Karpas-422 (cell line): Measurements from ENCODE around the gene LETM1. TPM values are rescaled to one million over a fixed set of nuclear protein-coding genes. Genes with fewer than 3 reads are reported as not detected.
A peak's percentile ranks its signal among the peaks of the same experiment; 100 is the strongest.

Experiments used
- DNase-seq: peaks from one replicate; pipeline ENCODE4 v3.0.0-alpha.2; 2015
- H2AFZ ChIP-seq: fragments of 200-600 bp; sonication (generic); 2 replicates; pipeline ENCODE4 v1.6.1; 2014; ENCODE audit warnings: antibody characterized with exemption, low read length, mixed read lengths
- H3K27ac ChIP-seq: fragments of 200-600 bp; sonication (generic); 2 replicates; pipeline ENCODE4 v1.5.1; 2014; ENCODE audit warnings: mild to moderate bottlenecking, low read length, moderate library complexity
- H3K27me3 ChIP-seq: fragments of 200-600 bp; sonication (generic); 2 replicates; pipeline ENCODE4 v1.6.1; 2014; ENCODE audit warnings: low read length, mixed read lengths
- H3K36me3 ChIP-seq: fragments of 200-600 bp; sonication (generic); 2 replicates; pipeline ENCODE4 v1.6.1; 2014; ENCODE audit warnings: low read length, mixed read lengths; ENCODE audit not compliant: insufficient read depth
- H3K4me1 ChIP-seq: fragments of 200-600 bp; sonication (generic); 2 replicates; pipeline ENCODE4 v1.6.1; 2014; ENCODE audit warnings: mild to moderate bottlenecking, low read length, mixed read lengths
- H3K4me2 ChIP-seq: fragments of 200-600 bp; sonication (generic); 2 replicates; pipeline ENCODE4 v1.6.1; 2014; ENCODE audit warnings: low read length, low read depth, mild to moderate bottlenecking; ENCODE audit not compliant: poor library complexity, severe bottlenecking
- H3K4me3 ChIP-seq: fragments of 200-600 bp; sonication (generic); 2 replicates; pipeline ENCODE4 v1.5.1; 2014; ENCODE audit warnings: mild to moderate bottlenecking, antibody characterized with exemption, low read length, mixed read lengths
- H3K79me2 ChIP-seq: fragments of 200-600 bp; sonication (generic); 2 replicates; pipeline ENCODE4 v1.6.1; 2014; ENCODE audit warnings: mild to moderate bottlenecking, low read length, mixed read lengths
- H3K9ac ChIP-seq: fragments of 200-600 bp; sonication (generic); 2 replicates; pipeline ENCODE4 v1.6.0; 2014; ENCODE audit warnings: low read length
- H3K9me2 ChIP-seq: fragments of 200-600 bp; sonication (generic), shearing (Covaris generic); replicated peaks from 2 replicates; pipeline ENCODE4 v1.6.0; 2014; ENCODE audit warnings: mild to moderate bottlenecking, low read length, moderate library complexity; ENCODE audit not compliant: insufficient read depth
- H3K9me3 ChIP-seq: fragments of 300-700, 200-600 bp; sonication (generic); 2 replicates; pipeline ENCODE4 v1.6.1; 2014; ENCODE audit warnings: low read length, mixed read lengths
- H4K20me1 ChIP-seq: fragments of 200-600 bp; sonication (generic); 2 replicates; pipeline ENCODE4 v1.6.1; 2014; ENCODE audit warnings: mild to moderate bottlenecking, antibody characterized with exemption, low read length, low read depth; ENCODE audit not compliant: insufficient read depth
- total RNA-seq: library from RNA; depleted of rRNA; stranded (reverse); fragments of >200 nt; shearing (Covaris generic); gene quantifications from 2 replicates; pipeline ENCODE4 v1.2.3, GENCODE V29; 2014; ENCODE audit warnings: low replicate concordance

LETM1 gene
- total RNA-seq, 1 experiment from 2014 or later, result 25.2 TPM

DNA sequence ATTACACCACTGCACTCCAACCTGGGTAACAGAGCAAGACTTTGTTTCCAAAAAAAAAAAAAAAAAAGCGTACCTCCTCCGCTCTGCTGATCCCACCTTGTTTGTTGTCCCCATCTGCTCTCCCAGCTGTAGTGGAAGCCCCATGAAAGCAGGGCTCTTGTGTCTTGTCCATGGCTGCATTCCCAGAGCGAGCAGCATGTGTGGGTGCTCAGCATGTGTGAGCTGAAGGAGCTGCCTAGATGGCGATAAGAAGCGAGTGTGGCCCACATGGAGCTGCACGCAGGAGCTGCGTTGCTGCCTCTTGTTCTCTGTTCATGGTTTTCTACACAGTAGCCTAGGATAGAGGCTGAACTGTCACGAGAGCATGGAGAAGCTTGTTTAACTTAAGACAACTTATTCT is 27.6 kb upstream of the LETM1 start:
- Histone ChIP-seq H3K79me2 (peaks cover 98% of the 10 kb centered on the region), H3K4me2 (no peak overlapping the region), H4K20me1 (peaks cover 32% of the 10 kb centered on the region), H3K9me3 (no peaks in the 10 kb centered on the region), H3K27me3 (no peaks in the 10 kb centered on the region), H3K9me2 (no peaks in the 10 kb centered on the region), H3K27ac (no peak overlapping the region), H3K9ac (no peak overlapping the region), H3K36me3 (no peaks in the 10 kb centered on the region; the same call in 1 of the 2 replicates), H2AFZ (no peak overlapping the region), H3K4me3 (no peak overlapping the region), H3K4me1 (peaks cover 11% of the 10 kb centered on the region)
- DNase-seq, result no peak

DNA sequence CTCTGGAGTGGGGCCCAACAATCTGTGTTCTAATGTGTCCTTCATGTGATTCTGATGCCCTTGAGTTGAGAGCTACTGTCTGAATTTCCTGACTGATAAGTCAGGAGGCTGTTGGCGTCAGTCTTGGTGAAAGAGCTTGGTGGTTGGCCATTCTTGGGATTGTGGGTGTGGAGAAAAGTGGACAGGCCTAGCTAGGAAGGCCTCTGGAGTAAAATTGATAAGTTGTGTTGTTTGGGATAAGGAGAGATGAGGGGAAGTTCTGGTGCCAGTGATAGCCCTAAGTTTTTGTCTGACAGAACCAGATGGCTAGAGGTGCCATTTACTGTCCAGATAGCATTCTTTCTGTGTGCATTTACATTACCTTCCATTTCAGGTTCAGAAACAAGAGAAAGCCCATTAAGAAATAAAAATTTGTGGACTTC is 26.9 kb upstream of the LETM1 start:
- DNase-seq, result no peak
- Histone ChIP-seq H3K4me1 (peaks cover 11% of the 10 kb centered on the region), H2AFZ (no peak overlapping the region), H3K36me3 (no peaks in the 10 kb centered on the region; the same call in 1 of the 2 replicates), H3K27me3 (no peaks in the 10 kb centered on the region), H3K9ac (no peak overlapping the region), H3K4me3 (no peak overlapping the region), H3K9me2 (no peaks in the 10 kb centered on the region), H3K4me2 (no peak overlapping the region), H3K79me2 (peaks cover 96% of the 10 kb centered on the region), H3K27ac (no peak overlapping the region), H3K9me3 (no peaks in the 10 kb centered on the region), H4K20me1 (peaks cover 30% of the 10 kb centered on the region)

DNA sequence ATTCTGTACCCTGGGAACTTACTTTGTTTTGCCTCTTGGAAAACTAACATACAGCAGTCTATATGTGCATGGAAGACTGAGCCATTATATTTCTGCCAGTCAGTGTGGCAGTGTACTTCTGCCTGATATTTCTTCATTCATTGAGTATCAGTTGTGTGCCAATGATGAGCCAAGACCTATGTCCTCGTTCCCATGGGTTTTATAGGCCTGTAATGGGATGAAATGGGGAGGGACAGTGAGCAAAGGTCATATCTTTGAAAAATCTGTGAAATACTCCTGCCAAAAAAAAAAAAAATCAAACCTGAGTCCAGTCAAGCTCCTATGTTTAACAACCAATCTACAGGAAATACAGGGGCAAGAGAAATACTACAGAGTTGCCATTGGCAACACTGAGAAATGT is 24.4 kb upstream of the LETM1 start:
- no peak overlapping the region for H3K27ac ChIP-seq
- peaks cover 7% of the 10 kb centered on the region for H3K4me1 ChIP-seq
- peaks cover 12% of the 10 kb centered on the region for H4K20me1 ChIP-seq
- H2AFZ ChIP-seq, result no peak overlapping the region
- no peaks in the 10 kb centered on the region for H3K9me2 ChIP-seq
- peaks cover 95% of the 10 kb centered on the region for H3K79me2 ChIP-seq
- H3K4me3 ChIP-seq, result no peak overlapping the region
- no peaks in the 10 kb centered on the region for H3K27me3 ChIP-seq
- H3K9me3 ChIP-seq, result no peaks in the 10 kb centered on the region
- H3K36me3 ChIP-seq, result no peaks in the 10 kb centered on the region; the same call in 1 of the 2 replicates
- H3K4me2 ChIP-seq, result no peak overlapping the region
- no peak overlapping the region for H3K9ac ChIP-seq
- no peak for DNase-seq

DNA sequence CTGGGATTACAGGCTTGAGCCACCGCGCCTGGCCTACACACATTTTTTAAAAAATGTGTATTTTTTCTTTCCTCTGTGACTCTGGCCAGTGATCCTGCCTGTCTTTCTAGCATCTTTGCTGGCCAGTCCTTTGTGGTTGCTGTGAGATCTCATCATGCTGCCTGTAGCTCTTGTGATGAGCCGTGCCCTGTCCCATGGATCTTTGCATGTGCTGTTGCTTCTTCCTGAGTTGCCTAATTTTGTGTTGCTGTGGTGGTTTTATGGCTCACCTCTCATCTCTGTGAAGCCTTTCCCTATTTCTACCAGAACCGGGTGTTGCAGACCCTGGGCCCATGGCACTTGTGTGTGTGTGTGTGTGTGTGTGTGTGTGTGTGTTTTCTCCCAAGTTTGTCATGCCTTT is 23.5 kb upstream of the LETM1 start:
- no peaks in the 10 kb centered on the region; the same call in 1 of the 2 replicates for H3K36me3 ChIP-seq

DNA sequence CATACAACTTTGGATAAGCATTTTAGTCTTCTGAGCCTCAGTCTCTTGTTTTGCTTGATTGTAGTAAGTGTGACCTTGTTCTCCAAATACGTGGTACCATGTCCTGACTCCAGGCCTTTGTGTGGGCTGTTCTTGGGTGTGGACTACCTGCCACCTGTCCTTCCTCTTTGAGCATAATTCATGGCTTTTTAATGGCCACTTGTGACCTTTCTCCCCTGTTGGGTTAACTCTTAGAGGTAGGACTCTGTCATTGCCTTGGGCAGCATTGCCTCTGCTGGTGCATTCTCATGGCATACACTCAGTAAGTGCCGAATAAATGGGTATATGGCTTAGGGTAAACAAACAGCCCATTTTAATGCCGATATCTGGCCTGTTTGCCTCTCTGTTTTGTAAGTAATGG is 18.2 kb upstream of the LETM1 start:
- Histone ChIP-seq H3K9me2 (no peaks in the 10 kb centered on the region), H4K20me1 (peaks cover 9% of the 10 kb centered on the region; the same call in 1 of the 2 replicates), H3K9me3 (no peaks in the 10 kb centered on the region), H3K4me3 (no peak overlapping the region), H3K27ac (peak overlapping the region; percentile 10; the same call in 1 of the 2 replicates), H3K4me1 (peaks cover 33% of the 10 kb centered on the region), H2AFZ (no peak overlapping the region), H3K9ac (no peak overlapping the region; the same call in 1 of the 2 replicates), H3K36me3 (no peaks in the 10 kb centered on the region), H3K4me2 (peak overlapping the region; percentile 84), H3K79me2 (peaks cover 72% of the 10 kb centered on the region), H3K27me3 (no peaks in the 10 kb centered on the region)
- no peak for DNase-seq

More for the DNA sequence above, 23.5 kb upstream of the LETM1 start:
- Histone ChIP-seq H3K79me2 (peaks cover 95% of the 10 kb centered on the region), H3K4me3 (no peak overlapping the region), H3K4me1 (peaks cover 4% of the 10 kb centered on the region), H3K4me2 (no peak overlapping the region), H3K9ac (no peak overlapping the region), H3K9me3 (no peaks in the 10 kb centered on the region), H2AFZ (no peak overlapping the region), H3K27me3 (no peaks in the 10 kb centered on the region), H4K20me1 (peaks cover 14% of the 10 kb centered on the region), H3K27ac (no peak overlapping the region), H3K9me2 (no peaks in the 10 kb centered on the region)
- no peak for DNase-seq

DNA sequence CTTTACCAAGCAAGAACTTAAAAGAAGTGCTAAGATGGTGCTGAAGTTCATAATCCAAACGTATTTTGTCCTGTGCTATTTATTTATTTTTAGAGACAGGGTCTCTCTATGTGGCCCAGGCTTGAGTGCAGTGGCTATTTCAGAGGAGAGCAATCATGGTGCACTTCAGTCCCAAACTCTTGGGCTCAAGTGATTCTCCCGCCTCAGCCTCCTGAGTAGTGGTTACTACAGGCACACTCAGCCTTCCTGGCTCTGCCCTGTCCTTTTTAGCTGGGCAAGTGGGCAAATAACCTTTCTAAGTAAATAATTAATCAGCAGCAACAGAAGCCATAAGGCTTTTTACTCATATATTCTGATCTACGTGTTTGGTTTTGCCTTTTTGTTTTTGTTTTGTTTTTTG is 17.8 kb upstream of the LETM1 start:
- H3K9me3 ChIP-seq, result no peaks in the 10 kb centered on the region
- H3K4me3 ChIP-seq, result peak overlapping the region; percentile 94; the same call in 1 of the 2 replicates
- DNase-seq, result no peak
- peak overlapping the region; percentile 84 for H3K4me2 ChIP-seq
- H4K20me1 ChIP-seq, result peaks cover 9% of the 10 kb centered on the region; the same call in 1 of the 2 replicates
- no peak overlapping the region for H2AFZ ChIP-seq
- peak overlapping the region; percentile 97 for H3K9ac ChIP-seq
- no peaks in the 10 kb centered on the region for H3K27me3 ChIP-seq
- peaks cover 70% of the 10 kb centered on the region for H3K79me2 ChIP-seq
- peaks cover 33% of the 10 kb centered on the region for H3K4me1 ChIP-seq
- H3K36me3 ChIP-seq, result no peaks in the 10 kb centered on the region
- peak overlapping the region; percentile 78 for H3K27ac ChIP-seq
- H3K9me2 ChIP-seq, result no peaks in the 10 kb centered on the region

DNA sequence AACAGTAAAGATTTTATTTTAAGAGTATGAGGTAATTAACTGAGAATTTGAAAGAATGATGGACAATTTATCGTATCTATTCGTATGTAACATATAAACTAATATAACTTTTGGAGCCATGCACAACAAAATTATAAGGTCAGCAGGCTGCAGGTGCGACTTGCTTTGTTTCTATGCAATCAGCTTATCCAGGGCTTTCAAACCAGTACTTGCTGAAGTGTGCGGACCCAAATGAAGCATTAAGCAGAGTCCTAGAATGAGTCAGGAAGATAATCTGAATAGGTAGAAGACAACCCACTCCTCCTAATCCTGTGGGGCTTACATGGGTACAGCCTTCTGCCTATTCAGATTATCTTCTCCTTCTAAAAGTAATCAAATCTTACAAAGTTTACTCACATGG is 17.3 kb upstream of the LETM1 start:
- H3K79me2 ChIP-seq, result peaks cover 65% of the 10 kb centered on the region
- H2AFZ ChIP-seq, result no peak overlapping the region
- peaks cover 33% of the 10 kb centered on the region for H3K4me1 ChIP-seq
- H4K20me1 ChIP-seq, result peaks cover 9% of the 10 kb centered on the region; the same call in 1 of the 2 replicates
- DNase-seq, result peak; percentile 53
- H3K36me3 ChIP-seq, result no peaks in the 10 kb centered on the region
- H3K9me2 ChIP-seq, result no peaks in the 10 kb centered on the region
- peak overlapping the region; percentile 94 for H3K4me3 ChIP-seq
- H3K9me3 ChIP-seq, result no peaks in the 10 kb centered on the region
- peak overlapping the region; percentile 78 for H3K27ac ChIP-seq
- H3K27me3 ChIP-seq, result no peaks in the 10 kb centered on the region
- peak overlapping the region; percentile 97 for H3K9ac ChIP-seq
- peak overlapping the region; percentile 84 for H3K4me2 ChIP-seq

DNA sequence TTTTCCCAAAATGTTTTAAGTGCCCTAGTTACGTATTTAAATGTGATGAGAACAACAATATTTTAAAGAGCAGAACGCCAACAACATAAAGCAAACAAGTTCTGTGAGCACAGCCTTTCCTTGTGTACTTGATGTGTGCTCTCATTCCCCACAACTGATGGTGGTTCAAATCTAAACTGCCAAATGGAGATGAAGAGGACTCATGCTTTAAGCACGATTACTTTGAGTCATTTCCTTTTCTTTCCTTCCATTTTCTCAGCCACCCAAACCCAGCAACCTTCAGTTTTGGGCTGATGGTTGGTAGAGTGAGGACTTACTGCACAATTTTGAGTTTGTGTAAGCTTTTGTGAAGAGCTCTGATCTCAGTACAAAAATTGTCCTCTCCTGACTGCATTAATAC is 16.9 kb upstream of the LETM1 start:
- Histone ChIP-seq H3K4me1 (peaks cover 33% of the 10 kb centered on the region), H3K27me3 (no peaks in the 10 kb centered on the region), H3K9ac (peak overlapping the region; percentile 97), H3K27ac (peak overlapping the region; percentile 78), H3K36me3 (no peaks in the 10 kb centered on the region), H3K79me2 (peaks cover 63% of the 10 kb centered on the region), H4K20me1 (peaks cover 9% of the 10 kb centered on the region; the same call in 1 of the 2 replicates), H2AFZ (no peak overlapping the region), H3K4me2 (peak overlapping the region; percentile 84), H3K4me3 (peak overlapping the region; percentile 94), H3K9me3 (no peaks in the 10 kb centered on the region), H3K9me2 (no peaks in the 10 kb centered on the region)
- DNase-seq, result no peak
